Vagina (tissue), 2 donors: ENCODE data around the gene WDR7. TPM values are rescaled to one million over a fixed set of nuclear protein-coding genes. Genes with fewer than 3 reads are reported as not detected.

ENCODE experiments used
- DNase-seq, 2 donors: peaks; one replicate each; pipeline ENCODE4 v3.0.0-alpha.2; 2017; ENCODE audit errors: extremely low spot score in 2 of 2
- H3K27ac ChIP-seq: fragments of 200-600 bp; sonication (generic); one replicate; pipeline ENCODE4 v1.5.1; 2019
- H3K27me3 ChIP-seq: fragments of 200-600 bp; sonication (generic); one replicate; pipeline ENCODE4 v1.5.1; 2019
- H3K36me3 ChIP-seq, 2 donors: fragments of 200-600 bp; sonication (generic); one replicate each; pipeline ENCODE4 v1.5.1; 2017 to 2019
- H3K4me1 ChIP-seq: fragments of 200-600 bp; sonication (generic); one replicate; pipeline ENCODE4 v1.5.1; 2019
- H3K4me3 ChIP-seq, 2 donors: fragments of 200-600 bp; sonication (generic); 1 replicate in 1 of 2; 2 replicates in 1 of 2; pipeline ENCODE4 v1.5.1; 2016 to 2019
- H3K9me3 ChIP-seq: fragments of 200-600 bp; sonication (generic); one replicate; pipeline ENCODE4 v1.5.1; 2019
- POLR2A ChIP-seq, 2 donors: fragments of 450-650 bp; IDR thresholded peaks; one replicate each; pipeline ENCODE4 v1.6.1; 2017; ENCODE audit warnings: antibody characterized with exemption in 2 of 2, mild to moderate bottlenecking in 2 of 2, moderate library complexity in 2 of 2
- POLR2AphosphoS5 ChIP-seq, 2 donors: sonication (generic); formaldehyde crosslinking; IDR thresholded peaks; one replicate each; pipeline ENCODE4 v1.9.0; 2017; ENCODE audit warnings: antibody characterized with exemption in 2 of 2, mild to moderate bottlenecking in 2 of 2, low read depth in 1 of 2; ENCODE audit not compliant: insufficient read depth in 1 of 2
- intact Hi-C: fragments of 100-400 bp; cut with DNase I; formaldehyde crosslinking; loops from one replicate; pipeline ENCODE4 v1.15.1; 2023
- total RNA-seq: library from RNA; depleted of rRNA; stranded (reverse); fragments of >200 nt; gene quantifications from one replicate; pipeline ENCODE4 v1.2.3, GENCODE V29; 2016
- TF ChIP-seq, protein P1 (sequence below), 3 experiments: fragments of 450-650 bp in 2 of 3; fragments of 200-600 bp in 1 of 3; sonication (generic) in 1 of 3; IDR thresholded peaks; one replicate each; pipeline ENCODE4 v1.5.1; 2017 to 2019; ENCODE audit warnings: antibody characterized with exemption in 3 of 3, mild to moderate bottlenecking in 2 of 3, moderate library complexity in 2 of 3

Gene WDR7
- total RNA-seq, 1 donor from 2014 or later = 26.3 TPM

DNA sequence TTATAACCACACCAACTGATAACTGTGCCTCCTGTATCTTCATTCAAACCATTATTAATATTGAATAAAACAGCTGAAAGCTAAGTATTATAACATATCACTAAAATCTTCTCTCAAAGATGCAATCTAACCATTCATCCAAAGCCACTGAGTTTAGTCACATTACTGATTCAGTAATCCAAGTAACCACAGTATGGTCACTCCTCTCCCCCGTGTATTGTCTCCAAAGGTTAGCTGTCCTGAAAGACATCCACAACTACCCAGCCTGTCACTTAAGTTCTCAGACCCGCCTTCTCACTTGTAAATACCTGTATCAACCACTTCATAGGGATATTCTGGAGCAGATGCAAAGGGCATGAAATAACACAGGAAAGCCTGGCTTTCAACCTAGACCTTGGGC, 282.3 kb downstream of the WDR7 start:
- no peaks in the 10 kb centered on the region for H3K4me1 ChIP-seq
- no peak for DNase-seq
- intact Hi-C loops = no loop called here
- TF ChIP-seq, protein P1, sequence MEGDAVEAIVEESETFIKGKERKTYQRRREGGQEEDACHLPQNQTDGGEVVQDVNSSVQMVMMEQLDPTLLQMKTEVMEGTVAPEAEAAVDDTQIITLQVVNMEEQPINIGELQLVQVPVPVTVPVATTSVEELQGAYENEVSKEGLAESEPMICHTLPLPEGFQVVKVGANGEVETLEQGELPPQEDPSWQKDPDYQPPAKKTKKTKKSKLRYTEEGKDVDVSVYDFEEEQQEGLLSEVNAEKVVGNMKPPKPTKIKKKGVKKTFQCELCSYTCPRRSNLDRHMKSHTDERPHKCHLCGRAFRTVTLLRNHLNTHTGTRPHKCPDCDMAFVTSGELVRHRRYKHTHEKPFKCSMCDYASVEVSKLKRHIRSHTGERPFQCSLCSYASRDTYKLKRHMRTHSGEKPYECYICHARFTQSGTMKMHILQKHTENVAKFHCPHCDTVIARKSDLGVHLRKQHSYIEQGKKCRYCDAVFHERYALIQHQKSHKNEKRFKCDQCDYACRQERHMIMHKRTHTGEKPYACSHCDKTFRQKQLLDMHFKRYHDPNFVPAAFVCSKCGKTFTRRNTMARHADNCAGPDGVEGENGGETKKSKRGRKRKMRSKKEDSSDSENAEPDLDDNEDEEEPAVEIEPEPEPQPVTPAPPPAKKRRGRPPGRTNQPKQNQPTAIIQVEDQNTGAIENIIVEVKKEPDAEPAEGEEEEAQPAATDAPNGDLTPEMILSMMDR (IDR thresholded peaks at IDR 0.05) = no peak
- TF ChIP-seq POLR2A (IDR thresholded peaks at IDR 0.05) (no peak), POLR2AphosphoS5 (IDR thresholded peaks at IDR 0.05; ENCODE audit: insufficient read depth in 1 of 2, low read depth in 1 of 2) (no peak)
- no peaks in the 10 kb centered on the region for H3K9me3 ChIP-seq
- H3K27ac ChIP-seq = no peak overlapping the region
- no peaks in the 10 kb centered on the region for H3K27me3 ChIP-seq
- no peaks in the 10 kb centered on the region for H3K36me3 ChIP-seq
- no peak overlapping the region for H3K4me3 ChIP-seq

DNA sequence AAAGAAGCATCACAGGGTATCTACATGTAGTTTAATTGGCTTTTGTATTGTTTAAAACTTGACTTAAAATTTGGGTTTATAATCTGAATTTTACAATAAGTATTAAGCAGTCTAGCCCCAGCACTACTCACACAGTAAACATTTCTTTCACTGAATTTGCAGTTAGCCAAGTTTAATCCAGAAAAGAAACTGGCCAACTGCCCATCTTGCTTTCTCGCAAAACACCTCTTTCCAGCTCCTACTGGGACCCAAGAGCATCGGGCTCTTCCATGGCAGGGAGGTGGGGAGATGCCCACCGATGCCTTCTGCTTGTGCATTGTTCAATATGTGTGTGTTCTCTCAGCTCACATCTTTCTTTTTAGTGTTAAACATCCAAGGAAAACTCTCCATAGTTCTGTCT, 283.0 kb downstream of the WDR7 start:
- Histone ChIP-seq H3K4me3 (no peak overlapping the region), H3K27me3 (no peaks in the 10 kb centered on the region), H3K36me3 (no peaks in the 10 kb centered on the region), H3K9me3 (no peaks in the 10 kb centered on the region), H3K27ac (no peak overlapping the region), H3K4me1 (no peaks in the 10 kb centered on the region)
- intact Hi-C loops = no loop called here
- TF ChIP-seq POLR2A (IDR thresholded peaks at IDR 0.05) = no peak
- no peak for TF ChIP-seq POLR2AphosphoS5 (IDR thresholded peaks at IDR 0.05; ENCODE audit: insufficient read depth in 1 of 2, low read depth in 1 of 2)
- TF ChIP-seq, protein P1 (IDR thresholded peaks at IDR 0.05) = no peak
- no peak for DNase-seq

DNA sequence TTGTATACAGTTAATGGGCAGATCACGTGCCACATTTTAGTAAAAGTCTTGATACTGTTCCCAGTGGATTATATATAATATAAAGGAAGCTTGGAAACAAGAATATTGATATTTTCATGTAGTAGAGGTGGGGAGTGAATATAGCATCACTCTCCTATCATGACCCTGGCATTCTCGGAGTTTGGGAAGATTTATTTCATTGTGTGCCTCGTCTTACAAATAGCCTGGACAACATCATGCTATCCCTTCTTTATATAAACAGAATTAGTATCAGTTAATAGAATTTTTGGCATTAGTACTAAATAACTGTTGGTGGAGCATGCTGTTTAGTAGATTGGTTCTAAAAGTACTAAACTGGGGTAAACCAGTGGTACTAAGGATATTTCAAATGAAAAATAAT, 283.7 kb downstream of the WDR7 start:
- Histone ChIP-seq H3K27ac (no peak overlapping the region), H3K4me3 (no peak overlapping the region), H3K4me1 (no peaks in the 10 kb centered on the region), H3K9me3 (no peaks in the 10 kb centered on the region), H3K27me3 (no peaks in the 10 kb centered on the region), H3K36me3 (no peaks in the 10 kb centered on the region)
- intact Hi-C loops = no loop called here
- TF ChIP-seq, protein P1 (IDR thresholded peaks at IDR 0.05) = no peak
- TF ChIP-seq POLR2AphosphoS5 (IDR thresholded peaks at IDR 0.05; ENCODE audit: insufficient read depth in 1 of 2, low read depth in 1 of 2) (no peak), POLR2A (IDR thresholded peaks at IDR 0.05) (no peak)
- DNase-seq = no peak

DNA sequence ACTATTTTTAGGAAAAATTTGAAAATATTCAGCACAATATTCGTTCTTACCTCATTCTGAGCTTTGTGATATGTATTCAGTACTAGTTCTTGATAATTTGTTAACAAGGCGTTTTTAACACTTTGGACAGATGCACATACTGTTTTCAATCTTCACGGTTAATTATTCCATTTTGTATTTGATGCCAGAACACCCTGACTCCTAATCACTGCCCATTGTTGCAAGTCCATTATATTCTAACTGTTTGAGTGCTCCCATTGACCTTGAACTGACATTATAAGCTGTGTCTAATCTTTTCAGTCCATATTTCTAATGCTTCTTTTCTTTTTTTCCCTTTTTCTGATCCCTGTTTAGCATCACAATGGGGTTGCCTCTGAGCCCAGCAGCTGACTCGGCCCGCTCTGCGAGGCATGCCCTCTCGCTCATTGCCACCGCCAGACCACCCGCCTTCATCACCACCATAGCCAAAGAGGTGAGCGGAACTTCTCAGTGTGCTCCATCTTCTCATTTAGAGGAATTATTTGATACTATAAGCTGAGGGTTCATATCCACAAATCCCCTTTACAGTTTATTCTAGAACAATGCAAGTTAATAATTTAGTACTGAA, 284.4 kb downstream of the WDR7 start:
- intact Hi-C loops = no loop called here
- DNase-seq = no peak
- H3K9me3 ChIP-seq = no peaks in the 10 kb centered on the region

DNA sequence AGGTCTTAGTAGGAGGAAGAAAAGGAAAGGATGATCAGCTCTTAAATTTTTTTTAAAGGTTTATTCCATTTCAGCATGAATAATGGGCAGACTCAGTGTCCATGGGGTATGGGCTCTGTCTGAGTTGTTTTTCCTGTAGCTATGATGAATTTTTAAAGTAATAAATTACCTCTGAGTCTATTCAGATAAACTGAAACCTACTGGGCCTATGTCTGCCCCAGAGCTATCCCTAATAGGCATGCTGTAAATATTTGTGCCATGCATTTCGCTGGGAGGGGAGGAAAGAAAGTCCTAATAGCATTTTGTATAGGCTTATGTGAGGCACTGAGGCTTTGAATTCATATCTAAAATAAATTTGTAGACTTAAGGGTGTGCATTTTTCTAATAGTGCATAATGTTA, 285.3 kb downstream of the WDR7 start:
- Histone ChIP-seq H3K9me3 (no peaks in the 10 kb centered on the region), H3K4me3 (no peak overlapping the region), H3K4me1 (no peaks in the 10 kb centered on the region), H3K36me3 (no peaks in the 10 kb centered on the region), H3K27me3 (no peaks in the 10 kb centered on the region), H3K27ac (no peak overlapping the region)
- DNase-seq = no peak
- intact Hi-C loops = no loop called here
- TF ChIP-seq POLR2A (IDR thresholded peaks at IDR 0.05) (no peak), POLR2AphosphoS5 (IDR thresholded peaks at IDR 0.05; ENCODE audit: insufficient read depth in 1 of 2, low read depth in 1 of 2) (no peak)
- TF ChIP-seq, protein P1 (IDR thresholded peaks at IDR 0.05) = no peak

More for the DNA sequence above, 284.4 kb downstream of the WDR7 start:
- Histone ChIP-seq H3K4me1 (no peaks in the 10 kb centered on the region), H3K4me3 (no peak overlapping the region), H3K36me3 (no peaks in the 10 kb centered on the region), H3K27me3 (no peaks in the 10 kb centered on the region), H3K27ac (no peak overlapping the region)
- TF ChIP-seq, protein P1 (IDR thresholded peaks at IDR 0.05) = no peak
- TF ChIP-seq POLR2A (IDR thresholded peaks at IDR 0.05) (no peak), POLR2AphosphoS5 (IDR thresholded peaks at IDR 0.05; ENCODE audit: insufficient read depth in 1 of 2, low read depth in 1 of 2) (no peak)
